ENCODE measurements around the gene TSHR.
"Not testable (repeated sequence)": the region's sequence is repeated elsewhere in the genome, so short reads cannot be mapped to it uniquely, and the experiment has no call there.

The TSHR gene

GRCh38 chr14:81007131-81007530, 51.7 kb downstream of the TSHR start:
- H3K27me3 ChIP-seq: no peaks in the 10 kb centered on the region
- intact Hi-C loops (cut with DNase I; ENCODE audit: low total_unique reads): no loop called here
- TF ChIP-seq CTCF (IDR thresholded peaks at IDR 0.05): no peak
- no peaks in the 10 kb centered on the region for H3K36me3 ChIP-seq
- H3K4me1 ChIP-seq: no peaks in the 10 kb centered on the region
- no peak for DNase-seq
- H3K9me3 ChIP-seq: no peaks in the 10 kb centered on the region
- H3K27ac ChIP-seq: no peak overlapping the region
- H3K4me3 ChIP-seq: no peak overlapping the region

GRCh38 chr14:81009346-81009745, 53.9 kb downstream of the TSHR start:
- no peak for TF ChIP-seq CTCF (IDR thresholded peaks at IDR 0.05)
- Histone ChIP-seq H3K9me3 (no peaks in the 10 kb centered on the region), H3K4me1 (no peaks in the 10 kb centered on the region), H3K27ac (no peak overlapping the region), H3K4me3 (no peak overlapping the region), H3K36me3 (no peaks in the 10 kb centered on the region), H3K27me3 (no peaks in the 10 kb centered on the region)
- no peak for DNase-seq
- intact Hi-C loops (cut with DNase I; ENCODE audit: low total_unique reads): no loop called here

GRCh38 chr14:81018251-81018650, 62.8 kb downstream of the TSHR start:
- intact Hi-C loops (cut with DNase I; ENCODE audit: low total_unique reads): no loop called here
- H3K4me1 ChIP-seq: no peaks in the 10 kb centered on the region
- no peaks in the 10 kb centered on the region for H3K36me3 ChIP-seq
- H3K9me3 ChIP-seq: no peaks in the 10 kb centered on the region
- no peak for TF ChIP-seq CTCF (IDR thresholded peaks at IDR 0.05)
- no peak overlapping the region for H3K4me3 ChIP-seq
- no peak for DNase-seq
- no peaks in the 10 kb centered on the region for H3K27me3 ChIP-seq
- no peak overlapping the region for H3K27ac ChIP-seq

GRCh38 chr14:81018684-81019083, 63.3 kb downstream of the TSHR start:
- H3K27me3 ChIP-seq: no peaks in the 10 kb centered on the region
- H3K36me3 ChIP-seq: no peaks in the 10 kb centered on the region
- H3K9me3 ChIP-seq: no peaks in the 10 kb centered on the region
- no peak overlapping the region for H3K27ac ChIP-seq
- no peaks in the 10 kb centered on the region for H3K4me1 ChIP-seq
- intact Hi-C loops (cut with DNase I; ENCODE audit: low total_unique reads): no loop called here
- no peak overlapping the region for H3K4me3 ChIP-seq
- no peak for TF ChIP-seq CTCF (IDR thresholded peaks at IDR 0.05)
- DNase-seq: no peak

GRCh38 chr14:81019113-81019512, 63.7 kb downstream of the TSHR start:
- H3K4me1 ChIP-seq; H3K4me3 ChIP-seq; DNase-seq; intact Hi-C loops (cut with DNase I; ENCODE audit: low total_unique reads); H3K27ac ChIP-seq; H3K27me3 ChIP-seq; H3K9me3 ChIP-seq; H3K36me3 ChIP-seq: not testable (repeated sequence)

- Histone ChIP-seq H3K9me3 (no peaks in the 10 kb centered on the region), H3K36me3 (no peaks in the 10 kb centered on the region), H3K4me1 (no peaks in the 10 kb centered on the region), H3K4me3 (no peak overlapping the region), H3K27me3 (no peaks in the 10 kb centered on the region), H3K27ac (no peak overlapping the region)
- intact Hi-C loops (cut with DNase I; ENCODE audit: low total_unique reads): no loop called here
- DNase-seq: no peak
- TF ChIP-seq CTCF (IDR thresholded peaks at IDR 0.05): no peak
Observed at GRCh38 chr14:81023095-81023710, 67.8 kb downstream of the TSHR start.

Data from tibial artery (tissue), 4 donors.